Measurements from ENCODE around the gene MOXD1.
"Not testable (repeated sequence)": the region's sequence is repeated elsewhere in the genome, so short reads cannot be mapped to it uniquely, and the experiment has no call there.

Gene MOXD1

DNA sequence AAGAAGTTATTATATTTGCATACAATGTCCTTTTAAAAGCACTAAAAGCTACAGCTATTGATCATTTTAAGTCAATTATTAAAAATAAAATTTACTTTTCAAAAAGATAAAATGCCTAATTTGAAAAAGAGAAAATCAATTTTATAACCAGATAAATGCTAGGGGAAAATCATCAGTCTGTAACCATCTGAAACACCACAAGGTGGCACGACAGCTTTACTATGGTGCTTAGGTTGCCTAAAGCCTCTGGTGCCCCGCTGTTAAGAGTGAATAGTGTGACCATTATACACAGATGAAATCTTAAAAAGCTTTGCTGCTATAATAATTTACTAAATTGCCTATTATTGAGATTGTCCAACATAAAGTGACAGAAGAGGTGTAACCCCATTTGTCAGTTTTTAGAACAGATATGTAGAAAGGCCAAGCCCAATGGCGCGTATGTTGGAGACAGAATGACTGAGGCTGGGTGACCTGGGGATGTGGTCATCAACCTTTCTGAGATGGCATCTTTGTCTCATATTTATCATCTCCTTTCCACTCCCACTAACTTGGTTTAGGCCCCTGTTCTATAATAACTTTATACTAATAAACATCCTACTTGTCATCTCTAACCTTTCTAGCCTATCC, 100.8 kb downstream of the MOXD1 start:
- no peak for FAIRE-seq
- DNase-seq (ENCODE audit: insufficient read length, low spot score) = peak; percentile 2
- TF ChIP-seq POLR2A (IDR thresholded peaks at IDR 0.05; ENCODE audit: low read depth, low read length) = no peak

- no peak for FAIRE-seq
- DNase-seq (ENCODE audit: insufficient read length, low spot score) = no peak
- no peak for TF ChIP-seq POLR2A (IDR thresholded peaks at IDR 0.05; ENCODE audit: low read depth, low read length)
Observed at GRCh38 chr6:132298344-132298949, 102.8 kb downstream of the MOXD1 start.

DNA sequence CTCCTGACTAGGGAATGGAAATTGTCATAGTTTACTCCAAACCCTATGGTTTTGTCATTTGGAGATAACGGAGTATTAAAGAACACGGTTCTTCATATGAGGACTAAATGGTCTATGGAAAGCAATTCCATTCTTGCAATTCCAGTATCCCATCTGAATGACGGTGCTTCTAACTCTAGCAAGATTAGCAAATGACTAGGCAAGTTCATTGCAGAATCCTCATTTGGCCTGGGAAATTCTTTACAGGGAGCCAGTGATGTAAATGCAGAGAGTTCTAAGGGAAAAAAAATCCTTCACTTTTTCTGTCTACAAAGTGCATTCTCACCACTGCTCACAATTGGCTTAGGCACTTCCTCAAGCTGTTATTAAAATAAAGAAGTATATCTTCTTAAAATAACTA, 111.5 kb downstream of the MOXD1 start:
- DNase-seq (ENCODE audit: insufficient read length, low spot score) = no peak
- TF ChIP-seq POLR2A (IDR thresholded peaks at IDR 0.05; ENCODE audit: low read depth, low read length) = no peak
- FAIRE-seq = no peak

GRCh38 chr6:132287101-132287500, 114.2 kb downstream of the MOXD1 start:
- no peak for TF ChIP-seq POLR2A (IDR thresholded peaks at IDR 0.05; ENCODE audit: low read depth, low read length)
- DNase-seq (ENCODE audit: insufficient read length, low spot score) (no peak), FAIRE-seq (no peak)

- no peak for TF ChIP-seq POLR2A (IDR thresholded peaks at IDR 0.05; ENCODE audit: low read depth, low read length)
- FAIRE-seq (no peak), DNase-seq (ENCODE audit: insufficient read length, low spot score) (no peak)
Observed at GRCh38 chr6:132286298-132287019, 114.8 kb downstream of the MOXD1 start.

GRCh38 chr6:132285004-132285780, 116.1 kb downstream of the MOXD1 start:
- TF ChIP-seq POLR2A (IDR thresholded peaks at IDR 0.05; ENCODE audit: low read depth, low read length) = no peak
- no peak for FAIRE-seq
- DNase-seq (ENCODE audit: insufficient read length, low spot score) = no peak

DNA sequence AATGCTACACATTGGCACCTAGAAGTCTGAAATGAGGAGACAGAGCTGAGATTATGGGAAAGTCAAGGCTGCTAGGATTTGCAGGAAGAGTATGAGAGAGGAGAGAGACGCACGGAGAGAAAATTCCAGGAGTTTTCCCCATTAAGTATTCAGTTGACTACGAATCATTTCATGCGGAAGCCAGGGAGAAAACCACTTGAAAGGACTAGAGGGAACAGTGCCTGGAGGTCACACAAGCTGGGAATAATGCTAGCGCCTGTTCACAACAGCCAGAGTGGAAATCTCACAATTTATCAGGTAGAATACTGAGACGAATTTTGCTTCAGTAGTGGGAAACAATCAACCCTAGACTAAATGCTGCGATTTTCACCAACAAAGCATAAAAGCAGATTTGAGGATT, 118.6 kb downstream of the MOXD1 start:
- FAIRE-seq (no peak), DNase-seq (ENCODE audit: insufficient read length, low spot score) (no peak)
- TF ChIP-seq POLR2A (IDR thresholded peaks at IDR 0.05; ENCODE audit: low read depth, low read length) = no peak

DNA sequence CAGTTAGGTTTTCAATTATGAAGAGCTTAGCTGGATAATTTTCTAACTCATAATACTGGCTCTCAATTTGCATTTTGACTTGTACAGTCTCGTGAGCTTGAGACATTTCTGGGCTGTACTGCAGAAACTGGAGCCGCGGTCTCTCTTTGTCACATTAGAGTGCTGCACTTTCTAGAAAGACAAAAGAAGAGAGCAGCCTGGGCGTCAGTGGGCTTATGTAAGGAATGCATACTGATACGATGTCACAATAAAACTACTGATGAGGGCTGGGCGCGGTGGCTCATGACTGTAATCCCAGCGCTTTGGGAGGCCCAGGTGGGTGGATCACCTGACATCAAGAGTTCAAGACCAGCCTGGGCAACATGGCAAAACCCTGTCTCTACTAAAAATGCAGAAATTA, 120.8 kb downstream of the MOXD1 start:
- FAIRE-seq (no peak), DNase-seq (ENCODE audit: insufficient read length, low spot score) (no peak)
- TF ChIP-seq POLR2A (IDR thresholded peaks at IDR 0.05; ENCODE audit: low read depth, low read length) = no peak

- DNase-seq (ENCODE audit: insufficient read length, low spot score) = peak; percentile 5
- TF ChIP-seq POLR2A (IDR thresholded peaks at IDR 0.05; ENCODE audit: low read depth, low read length) = no peak
- FAIRE-seq = no peak
Observed at GRCh38 chr6:132279592-132280139, 121.6 kb downstream of the MOXD1 start.

DNA sequence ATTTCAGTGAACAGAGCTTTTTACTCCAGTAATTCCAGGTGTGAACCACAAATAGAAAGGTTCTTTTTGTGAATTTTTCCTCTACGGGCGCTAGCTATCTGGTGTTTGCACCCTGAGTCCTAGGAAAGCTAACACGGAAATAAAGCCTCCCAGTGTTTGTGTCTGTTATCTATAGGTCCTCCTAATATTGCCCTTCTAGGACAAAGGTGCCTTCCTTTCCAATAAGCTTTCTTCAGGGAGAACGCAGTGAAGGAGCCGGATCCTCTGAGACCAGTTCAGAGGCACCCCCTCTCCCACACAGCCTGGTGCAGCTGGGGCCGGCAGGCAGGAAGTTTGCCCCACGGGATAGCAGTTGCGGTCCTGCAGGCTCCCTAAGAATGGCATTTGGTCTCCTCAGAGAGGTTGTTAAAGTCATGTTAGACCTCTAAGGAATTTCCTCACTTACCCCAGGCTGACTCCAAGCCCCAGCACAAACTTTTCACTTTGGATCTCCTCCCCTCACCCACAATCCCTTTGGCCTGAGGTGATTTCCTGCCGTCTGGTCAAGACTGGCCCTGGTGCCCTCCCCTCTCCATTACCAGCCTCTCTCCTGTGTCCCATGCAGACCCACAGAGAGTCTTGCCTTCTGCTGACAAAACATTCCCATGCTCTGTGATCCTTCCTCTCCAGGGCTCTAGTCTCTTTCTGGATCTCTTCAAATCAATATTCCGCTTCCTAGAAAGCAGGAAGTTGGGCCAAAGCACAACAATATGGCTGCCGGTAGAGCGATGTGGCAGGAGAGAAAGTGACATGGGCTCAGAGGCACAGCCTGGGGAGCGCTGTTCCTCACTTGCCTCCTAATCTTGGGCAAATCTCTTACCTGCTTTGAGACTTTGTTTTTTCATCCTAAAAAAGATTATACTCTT, 126.0 kb downstream of the MOXD1 start:
- no peak for DNase-seq (ENCODE audit: insufficient read length, low spot score)
- FAIRE-seq = no peak
- no peak for TF ChIP-seq POLR2A (IDR thresholded peaks at IDR 0.05; ENCODE audit: low read depth, low read length)

DNA sequence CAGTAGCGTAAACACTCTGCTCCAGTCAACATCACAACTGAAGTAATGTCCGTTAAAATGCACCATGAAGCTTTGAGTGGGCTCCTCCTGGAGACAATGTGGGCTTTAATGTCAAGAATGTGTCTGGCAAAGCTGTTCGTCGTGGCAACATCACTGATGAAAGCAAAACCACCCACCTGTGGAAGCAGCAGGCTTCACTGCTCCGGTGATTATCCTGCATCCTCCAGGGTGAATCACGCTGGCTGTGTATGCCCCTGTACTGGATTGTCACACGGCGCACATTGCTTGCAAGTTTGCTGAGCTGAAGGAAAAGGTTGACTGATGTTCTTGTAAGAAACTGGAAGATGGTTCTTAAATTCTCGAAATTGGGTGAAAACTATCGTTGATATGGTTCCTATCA, 128.5 kb downstream of the MOXD1 start:
- no peak for DNase-seq (ENCODE audit: insufficient read length, low spot score)
- no peak for TF ChIP-seq POLR2A (IDR thresholded peaks at IDR 0.05; ENCODE audit: low read depth, low read length)
- FAIRE-seq = no peak

- FAIRE-seq (no peak), DNase-seq (ENCODE audit: insufficient read length, low spot score) (no peak)
- no peak for TF ChIP-seq POLR2A (IDR thresholded peaks at IDR 0.05; ENCODE audit: low read depth, low read length)
Observed at GRCh38 chr6:132270726-132271402, 130.4 kb downstream of the MOXD1 start.

DNA sequence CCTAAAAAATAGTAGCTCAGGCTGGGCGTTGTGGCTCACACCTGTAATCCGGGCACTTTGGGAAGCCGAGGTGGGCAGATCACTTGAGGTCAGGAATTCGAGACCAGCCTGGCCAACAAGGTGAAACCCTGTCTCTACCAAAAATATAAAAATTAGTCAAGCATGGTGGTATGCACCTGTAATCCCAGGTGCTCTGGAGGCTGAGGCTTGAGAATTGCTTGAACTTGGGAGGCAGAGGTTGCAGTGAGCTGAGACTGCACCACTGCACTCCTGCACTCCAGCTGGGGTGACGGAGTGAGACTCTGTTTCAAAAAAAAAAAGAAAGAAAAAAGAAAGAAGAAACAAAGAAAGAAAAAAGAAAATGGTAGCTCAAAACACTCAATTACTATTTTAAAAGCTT, 132.6 kb downstream of the MOXD1 start:
- not testable (repeated sequence) for DNase-seq (ENCODE audit: insufficient read length, low spot score); FAIRE-seq
